ENCODE data around the gene ARG2.

The ARG2 gene

DNA sequence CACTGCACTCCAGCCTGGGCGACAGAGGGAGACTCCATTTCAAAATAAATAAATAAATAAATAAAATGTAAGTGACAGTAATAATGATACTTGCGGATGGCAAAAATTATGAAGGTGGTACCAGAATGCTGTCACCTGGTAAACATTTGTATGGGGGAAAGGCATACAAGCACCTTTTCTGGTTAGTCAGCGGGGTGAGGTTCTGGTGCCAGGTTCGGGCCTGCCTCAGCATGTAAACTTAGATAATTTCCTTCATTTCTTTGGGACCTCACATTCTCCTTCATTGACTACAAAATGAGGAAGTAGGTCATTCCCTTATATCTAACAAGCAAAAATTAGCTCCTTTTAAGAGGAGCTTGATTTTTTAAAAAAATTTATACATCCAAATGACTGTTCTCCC is 43.9 kb downstream of the ARG2 start:
- H3K27me3 Mint-ChIP-seq = no peaks in the 10 kb centered on the region
- peaks cover 32 to 34% of the 10 kb centered on the region in 2 donors for H3K4me1 Mint-ChIP-seq (ENCODE audit: low read depth in 2 of 2)
- DNase-seq (no peak), ATAC-seq (replicated peaks) (no peak)
- no peak overlapping the region for H3K4me3 Mint-ChIP-seq
- peaks cover 27% of the 10 kb centered on the region for H3K36me3 Mint-ChIP-seq (ENCODE audit: insufficient read depth)
- no peaks in the 10 kb centered on the region for H3K9me3 Mint-ChIP-seq
- no peak overlapping the region for H3K27ac Mint-ChIP-seq

DNA sequence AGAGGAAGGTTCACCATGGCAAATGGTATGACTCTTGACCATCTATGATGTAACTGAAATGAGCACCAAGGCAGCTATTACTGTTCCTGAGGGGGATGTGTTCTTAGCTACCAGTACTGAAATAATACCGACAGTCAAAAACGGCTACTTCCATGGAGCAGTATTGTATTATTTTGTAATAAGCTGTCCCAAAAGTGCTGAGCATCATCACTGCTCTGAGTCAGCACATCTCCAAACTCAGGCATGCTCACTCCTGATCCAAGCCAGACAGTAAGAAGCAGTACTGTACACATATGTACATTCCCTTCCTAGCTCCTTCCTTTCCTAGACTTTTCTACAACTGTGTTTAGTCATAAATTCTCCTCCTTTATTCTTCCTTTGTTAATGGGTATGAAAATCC is 46.1 kb downstream of the ARG2 start:
- Mint-ChIP-seq H3K9me3 (no peaks in the 10 kb centered on the region), H3K36me3 (ENCODE audit: insufficient read depth) (peaks cover 27% of the 10 kb centered on the region), H3K4me3 (no peak overlapping the region), H3K4me1 (ENCODE audit: low read depth in 2 of 2) (peaks cover 40 to 55% of the 10 kb centered on the region in 2 donors), H3K27ac (peak overlapping the region; percentile 46 to 71), H3K27me3 (no peaks in the 10 kb centered on the region)
- no peak for DNase-seq
- ATAC-seq (replicated peaks) = no peak

DNA sequence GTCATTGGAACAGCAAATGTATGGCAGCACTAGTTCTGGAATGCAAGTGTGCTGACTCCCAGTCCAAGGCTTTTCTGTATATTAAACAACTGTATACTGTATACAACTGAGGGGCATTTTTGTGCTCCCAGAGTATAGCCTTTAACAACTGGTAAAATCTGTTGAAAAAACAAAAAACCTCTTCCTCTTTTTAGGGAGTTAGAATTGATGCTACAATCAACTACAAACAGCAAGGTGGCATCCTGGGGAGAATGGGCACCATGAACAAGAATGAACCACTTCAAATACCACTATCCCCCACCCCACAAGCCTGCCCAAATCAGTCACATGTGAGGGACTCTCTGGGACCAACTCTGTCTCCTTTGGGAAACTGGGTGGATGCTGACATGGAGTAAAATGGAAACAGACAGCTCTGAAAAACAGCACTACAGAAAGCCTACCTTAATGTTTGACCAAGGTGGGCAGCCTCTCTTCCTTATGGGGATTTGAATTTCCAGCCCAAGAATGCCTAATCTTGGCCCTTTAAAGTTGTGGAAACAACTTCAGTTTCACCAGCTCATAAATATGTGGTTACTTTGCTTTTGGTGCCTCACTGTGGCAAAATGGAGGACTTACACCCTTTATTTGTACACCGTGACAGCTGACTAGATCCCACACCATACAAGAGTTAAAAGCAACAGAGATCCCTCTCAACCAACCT is 47.2 kb downstream of the ARG2 start:
- peaks cover 22% of the 10 kb centered on the region for H3K36me3 Mint-ChIP-seq (ENCODE audit: insufficient read depth)
- peak overlapping the region; percentile 46 to 71 for H3K27ac Mint-ChIP-seq
- peak overlapping the region; percentile 27 to 40 for H3K4me3 Mint-ChIP-seq

DNA sequence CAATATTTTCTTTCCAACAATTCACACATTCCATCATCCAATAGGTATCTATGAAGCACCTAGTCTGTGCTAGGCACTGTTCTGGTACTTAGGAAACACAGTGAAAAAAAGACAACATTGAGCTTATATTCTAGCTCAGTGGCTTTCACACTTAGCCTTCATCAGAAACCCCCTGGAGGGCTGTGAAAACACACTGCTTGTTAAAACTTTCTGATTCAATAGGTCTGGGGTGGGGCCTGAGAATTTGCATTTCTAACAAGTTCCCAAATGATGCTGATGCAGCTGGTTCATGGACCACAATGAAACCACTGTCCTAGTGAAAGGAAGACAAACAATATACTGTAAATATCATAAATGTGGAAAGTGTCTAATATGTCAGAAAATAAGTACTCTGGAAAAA is 48.8 kb downstream of the ARG2 start:
- Mint-ChIP-seq H3K4me1 (ENCODE audit: low read depth in 2 of 2) (peaks cover 47 to 71% of the 10 kb centered on the region in 2 donors), H3K27ac (peak overlapping the region; percentile 71 to 83)
- peak in 2 of 3 experiments; percentile 11 to 12 for DNase-seq

More for the DNA sequence above, 47.2 kb downstream of the ARG2 start:
- Mint-ChIP-seq H3K27me3 (no peaks in the 10 kb centered on the region), H3K4me1 (ENCODE audit: low read depth in 2 of 2) (peaks cover 44 to 64% of the 10 kb centered on the region in 2 donors), H3K9me3 (no peaks in the 10 kb centered on the region)
- peak; percentile 7 to 32 (median 19) for DNase-seq
- peak; percentile 68 for ATAC-seq (replicated peaks)

DNA sequence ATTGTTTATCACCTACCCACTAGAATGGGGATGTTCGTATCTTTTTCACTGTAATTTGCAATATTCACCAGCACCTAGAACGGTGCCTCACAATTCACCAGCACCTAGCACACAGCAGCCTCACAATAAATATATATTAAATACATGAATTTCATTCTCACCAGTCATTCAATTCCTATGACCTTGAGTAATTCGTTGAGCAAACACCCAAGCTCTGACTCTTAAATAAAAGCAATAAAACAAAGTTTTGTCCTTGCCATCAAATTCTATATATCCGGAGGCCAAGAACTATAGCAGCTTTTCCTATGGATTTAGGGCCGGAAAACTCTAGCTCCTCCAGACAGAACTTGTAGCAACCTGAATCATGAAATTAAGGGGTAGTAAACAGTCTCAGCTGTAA is 53.7 kb downstream of the ARG2 start:
- Mint-ChIP-seq H3K9me3 (no peaks in the 10 kb centered on the region), H3K27me3 (no peaks in the 10 kb centered on the region), H3K27ac (peak overlapping the region; percentile 92), H3K36me3 (ENCODE audit: insufficient read depth) (peaks cover 18% of the 10 kb centered on the region), H3K4me3 (peak overlapping the region; percentile 90 to 95), H3K4me1 (ENCODE audit: low read depth in 2 of 2) (peaks cover 26 to 52% of the 10 kb centered on the region in 2 donors)
- DNase-seq (no peak), ATAC-seq (replicated peaks) (no peak)

More for the DNA sequence above, 48.8 kb downstream of the ARG2 start:
- peak; percentile 85 for ATAC-seq (replicated peaks)
- Mint-ChIP-seq H3K27me3 (no peaks in the 10 kb centered on the region), H3K36me3 (ENCODE audit: insufficient read depth) (peaks cover 12% of the 10 kb centered on the region), H3K9me3 (no peaks in the 10 kb centered on the region), H3K4me3 (peak overlapping the region in 1 of 2 donors; percentile 70)

DNA sequence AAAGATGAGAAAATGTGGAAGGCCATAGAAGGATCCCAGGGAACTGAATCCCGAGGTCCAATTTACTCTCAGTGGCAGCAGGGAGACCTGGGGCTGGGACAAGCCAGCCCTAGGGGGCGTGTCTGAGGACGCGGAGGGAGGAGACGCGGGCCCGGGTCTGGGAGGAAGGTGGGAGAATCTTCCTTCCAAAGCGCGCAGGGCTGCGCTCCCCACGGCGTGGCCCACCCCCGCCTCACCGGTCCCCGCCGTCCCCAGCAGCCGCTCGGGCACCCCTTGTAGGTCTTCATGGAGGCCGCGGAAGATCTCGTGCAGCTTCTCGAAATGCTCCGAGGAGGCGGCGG is 54.4 kb downstream of the ARG2 start:
- DNase-seq (peak in 1 of 3 experiments; percentile 18), ATAC-seq (replicated peaks) (peak; percentile 46)
- peaks cover 14% of the 10 kb centered on the region for H3K36me3 Mint-ChIP-seq (ENCODE audit: insufficient read depth)
- no peaks in the 10 kb centered on the region for H3K27me3 Mint-ChIP-seq
- H3K4me3 Mint-ChIP-seq = peak overlapping the region; percentile 90 to 95
- peak overlapping the region; percentile 92 for H3K27ac Mint-ChIP-seq
- no peaks in the 10 kb centered on the region for H3K9me3 Mint-ChIP-seq
- H3K4me1 Mint-ChIP-seq (ENCODE audit: low read depth in 2 of 2) = peaks cover 22 to 46% of the 10 kb centered on the region in 2 donors

DNA sequence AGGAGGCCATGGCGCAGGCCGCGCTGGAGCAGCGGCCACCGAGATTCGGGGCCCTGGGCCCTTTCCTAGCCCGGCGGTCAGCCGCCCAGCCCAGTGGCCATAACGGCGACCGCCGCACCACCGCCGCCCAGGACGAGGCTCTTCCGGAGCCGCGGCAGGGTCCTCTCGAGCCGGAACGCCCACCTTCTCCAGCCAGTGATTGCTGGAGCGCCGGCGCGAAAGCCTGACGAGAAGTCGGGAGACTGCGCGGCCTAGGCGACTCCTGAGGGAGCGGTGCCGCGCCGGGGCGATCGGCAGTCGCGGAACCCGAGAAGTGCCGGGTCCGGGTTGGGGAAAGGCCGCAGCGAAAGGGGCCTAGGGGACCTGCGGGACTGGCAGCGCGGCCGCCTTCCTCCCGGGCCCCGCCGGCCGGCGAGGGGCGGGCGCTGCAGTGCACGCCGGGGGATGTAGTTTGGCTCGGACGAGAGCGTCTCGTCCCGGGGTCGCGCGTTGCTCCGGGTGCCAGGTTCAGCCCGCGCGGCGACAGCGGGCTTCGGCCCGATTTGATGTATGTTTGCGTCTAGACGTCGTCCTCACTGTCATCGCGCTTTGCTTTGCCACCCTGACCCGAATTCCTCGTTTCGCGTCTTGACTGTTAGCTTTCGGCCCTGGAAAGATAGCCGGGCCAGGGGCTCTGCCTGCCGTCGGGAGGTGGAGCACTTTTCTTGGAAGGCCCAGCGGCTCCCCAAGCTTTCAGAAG is 54.9 kb downstream of the ARG2 start, which contains the start of gene VTI1B:
VTI1B (minus strand) TSS at position 153 of the 739 bp plus-strand sequence; CDS start at position 10, 143 bp downstream.
- Mint-ChIP-seq H3K4me3 (peak within 1 kb of the TSS; percentile 90 to 95), H3K27ac (peak within 1 kb of the TSS; percentile 92), H3K9me3 (no peaks in the 10 kb centered on the region), H3K4me1 (ENCODE audit: low read depth in 2 of 2) (peaks cover 17 to 40% of the 10 kb centered on the region in 2 donors), H3K36me3 (ENCODE audit: insufficient read depth) (peaks cover 11% of the 10 kb centered on the region), H3K27me3 (no peaks in the 10 kb centered on the region)
- peak; percentile 69 to 83 (median 74) for DNase-seq
- peak; percentile 92 for ATAC-seq (replicated peaks)

DNA sequence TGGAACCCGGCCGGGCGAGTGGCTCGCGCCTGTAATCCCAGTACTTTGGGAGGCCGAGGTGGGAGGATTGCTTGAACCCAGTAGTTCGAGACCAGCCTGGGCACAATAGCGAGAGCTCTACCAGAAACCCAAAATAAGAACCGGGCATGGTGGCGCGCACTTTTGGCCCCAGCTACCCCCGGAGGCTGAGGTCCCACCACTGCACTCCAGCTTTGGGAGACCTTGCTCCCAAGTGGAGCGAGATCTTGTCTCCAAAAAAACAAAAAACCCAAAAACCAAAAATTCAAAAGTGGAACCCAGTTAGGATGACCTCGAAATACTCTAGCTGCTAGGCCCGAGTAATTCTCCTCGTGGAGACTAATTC is 55.5 kb downstream of the ARG2 start:
- H3K36me3 Mint-ChIP-seq (ENCODE audit: insufficient read depth) = peaks cover 11% of the 10 kb centered on the region
- peaks cover 17 to 37% of the 10 kb centered on the region in 2 donors for H3K4me1 Mint-ChIP-seq (ENCODE audit: low read depth in 2 of 2)
- H3K27me3 Mint-ChIP-seq = no peaks in the 10 kb centered on the region
- DNase-seq (no peak), ATAC-seq (replicated peaks) (no peak)
- H3K4me3 Mint-ChIP-seq = peak overlapping the region; percentile 90 to 95
- no peaks in the 10 kb centered on the region for H3K9me3 Mint-ChIP-seq
- peak overlapping the region; percentile 92 for H3K27ac Mint-ChIP-seq

DNA sequence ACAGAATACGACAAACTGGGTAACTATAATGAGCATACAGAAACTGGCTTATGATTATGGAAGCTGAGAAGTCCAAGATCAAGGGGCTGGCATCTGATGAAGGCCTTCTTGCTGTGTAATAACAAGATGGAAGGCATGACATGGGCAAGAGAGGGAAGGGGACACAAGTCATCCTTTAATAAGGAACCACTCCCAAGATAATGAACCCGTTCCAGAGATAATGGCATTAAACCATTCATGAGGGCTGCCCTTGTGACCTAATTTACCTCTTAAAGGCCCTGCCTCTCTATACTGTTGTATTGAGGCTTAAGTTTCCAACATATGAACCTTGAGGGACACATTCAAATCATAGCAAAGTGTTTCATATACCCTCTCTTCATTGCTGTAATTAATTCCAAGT is 59.3 kb downstream of the ARG2 start:
- no peak overlapping the region for H3K27ac Mint-ChIP-seq
- peaks cover 26% of the 10 kb centered on the region for H3K36me3 Mint-ChIP-seq (ENCODE audit: insufficient read depth)
- no peaks in the 10 kb centered on the region for H3K27me3 Mint-ChIP-seq
- H3K9me3 Mint-ChIP-seq = no peaks in the 10 kb centered on the region
- peaks cover 10 to 11% of the 10 kb centered on the region in 2 donors for H3K4me1 Mint-ChIP-seq (ENCODE audit: low read depth in 2 of 2)
- no peak overlapping the region for H3K4me3 Mint-ChIP-seq
- ATAC-seq (replicated peaks) (no peak), DNase-seq (no peak)

DNA sequence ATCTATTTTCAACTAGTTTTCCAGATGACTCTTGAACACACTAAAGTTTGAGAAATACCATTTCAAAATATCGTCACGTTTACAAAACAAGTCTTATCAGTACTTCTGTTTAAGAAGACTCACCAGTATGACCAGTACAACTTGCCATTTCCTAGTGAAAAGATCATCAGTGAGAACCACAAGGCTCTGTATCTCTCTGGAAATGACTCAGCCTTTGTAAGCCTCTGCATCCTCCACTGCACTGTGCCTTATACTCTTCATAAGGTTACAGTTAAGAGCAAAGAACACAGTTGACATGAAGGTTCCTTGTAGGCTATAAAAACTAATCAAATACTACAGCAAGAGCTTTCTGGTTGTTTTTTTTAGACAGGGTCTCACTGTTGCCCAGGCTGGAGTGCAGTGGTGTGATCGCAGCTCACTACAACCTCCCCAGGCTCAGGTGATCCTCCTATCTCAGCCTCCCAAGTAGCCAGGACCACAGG is 60.4 kb downstream of the ARG2 start:
- peak; percentile 54 for ATAC-seq (replicated peaks)
- Mint-ChIP-seq H3K36me3 (ENCODE audit: insufficient read depth) (peaks cover 31% of the 10 kb centered on the region), H3K27ac (peak overlapping the region in 1 of 2 donors; percentile 49), H3K27me3 (no peaks in the 10 kb centered on the region), H3K4me1 (ENCODE audit: low read depth in 2 of 2) (peaks cover 11 to 14% of the 10 kb centered on the region in 2 donors), H3K4me3 (no peak overlapping the region), H3K9me3 (no peaks in the 10 kb centered on the region)
- no peak for DNase-seq

DNA sequence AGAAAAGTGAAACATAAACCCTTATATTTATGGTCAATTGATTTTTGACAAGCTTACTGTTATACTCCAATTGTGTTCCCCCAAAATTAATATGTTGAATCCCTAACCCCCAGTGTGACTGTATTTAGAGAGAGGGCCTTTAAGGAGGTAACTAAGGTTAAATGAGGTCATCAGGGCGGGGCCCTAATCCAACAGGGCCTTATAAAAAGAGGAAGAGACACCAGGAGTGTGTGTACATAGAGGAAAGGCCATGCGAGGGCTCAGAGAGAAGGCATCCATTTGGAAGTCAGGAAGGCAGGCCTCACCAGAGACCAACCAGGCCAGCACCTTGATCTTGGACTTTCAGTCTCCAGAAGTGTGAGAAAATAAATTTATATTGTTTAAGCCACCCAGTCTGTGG is 61.2 kb downstream of the ARG2 start:
- Mint-ChIP-seq H3K27me3 (no peaks in the 10 kb centered on the region), H3K27ac (peak overlapping the region in 1 of 2 donors; percentile 49), H3K4me3 (no peak overlapping the region), H3K4me1 (ENCODE audit: low read depth in 2 of 2) (peaks cover 10 to 11% of the 10 kb centered on the region in 2 donors), H3K36me3 (ENCODE audit: insufficient read depth) (peaks cover 31% of the 10 kb centered on the region), H3K9me3 (no peaks in the 10 kb centered on the region)
- DNase-seq = no peak
- no peak for ATAC-seq (replicated peaks)

DNA sequence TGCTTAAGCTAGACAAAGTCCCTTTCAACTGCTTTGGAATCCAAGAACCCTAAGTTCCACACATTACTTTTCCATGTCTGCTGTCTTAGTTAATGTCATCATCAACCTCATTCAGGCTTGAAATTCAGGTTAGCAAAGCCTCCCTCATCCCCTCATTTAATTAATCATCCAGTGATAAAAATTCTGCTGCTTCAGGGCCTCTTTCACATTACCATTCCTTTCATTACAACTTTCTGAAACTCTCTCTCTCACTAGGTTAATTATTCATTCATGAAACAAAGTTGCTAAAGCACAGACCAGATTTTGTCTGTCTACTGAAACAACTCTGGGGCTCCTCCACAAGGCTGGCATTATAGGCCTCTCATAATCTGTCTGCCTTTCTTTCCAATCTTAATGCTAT is 64.1 kb downstream of the ARG2 start:
- Mint-ChIP-seq H3K4me3 (no peak overlapping the region), H3K27me3 (no peaks in the 10 kb centered on the region), H3K9me3 (no peaks in the 10 kb centered on the region), H3K27ac (peak overlapping the region in 1 of 2 donors; percentile 29), H3K4me1 (ENCODE audit: low read depth in 2 of 2) (peaks cover 11 to 13% of the 10 kb centered on the region in 2 donors), H3K36me3 (ENCODE audit: insufficient read depth) (peaks cover 44% of the 10 kb centered on the region)
- DNase-seq = no peak
- ATAC-seq (replicated peaks) = no peak

DNA sequence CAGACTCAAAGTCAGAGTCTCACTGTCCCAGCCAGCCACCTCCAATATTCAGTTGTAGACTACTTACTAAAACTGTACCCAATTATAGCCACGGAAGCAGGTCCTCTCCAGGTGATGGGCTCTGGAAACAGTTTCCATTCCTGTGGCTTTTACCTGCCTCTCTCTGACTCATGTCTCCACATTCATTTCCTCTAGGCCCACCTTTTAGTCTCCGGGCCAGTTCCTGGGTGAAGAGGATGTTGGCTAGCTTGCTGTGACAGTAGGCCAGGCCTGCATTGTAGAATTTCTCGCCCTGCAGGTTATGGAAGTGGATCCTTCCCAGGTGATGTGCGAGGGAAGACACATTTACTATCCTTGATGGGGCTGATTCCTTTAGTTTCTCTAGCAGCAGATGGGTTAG is 70.3 kb downstream of the ARG2 start:
- peaks cover 45% of the 10 kb centered on the region for H3K36me3 Mint-ChIP-seq (ENCODE audit: insufficient read depth)

More for the DNA sequence above, 70.3 kb downstream of the ARG2 start:
- H3K27ac Mint-ChIP-seq = no peak overlapping the region
- no peaks in the 10 kb centered on the region for H3K27me3 Mint-ChIP-seq
- no peaks in the 10 kb centered on the region for H3K9me3 Mint-ChIP-seq
- H3K4me1 Mint-ChIP-seq (ENCODE audit: low read depth in 2 of 2) = peaks cover 8 to 30% of the 10 kb centered on the region in 2 donors
- no peak for ATAC-seq (replicated peaks)
- DNase-seq = no peak
- H3K4me3 Mint-ChIP-seq = no peak overlapping the region

All from effector memory CD8-positive, alpha-beta T cell (primary cell).